Activated B cell treated with CpG ODN at 0.5 μM for 24 hours (primary cell): ENCODE measurements around the gene GBGT1. TPM values are rescaled to one million over a fixed set of nuclear protein-coding genes. Genes with fewer than 3 reads are reported as not detected.
A peak's percentile ranks its signal among the peaks of the same experiment; 100 is the strongest.

Experiments used
- ATAC-seq: fragments of 200-7000 bp; cut with Tn5 transposase; one replicate; pipeline ENCODE4 v1.10.0; 2021; ENCODE audit warnings: low read depth, mild to moderate bottlenecking, moderate library complexity
- CTCF ChIA-PET: fragments of 350-600 bp; sonication (Branson Sonifier 250); formaldehyde crosslinking; loops from one replicate; lab custom pipeline; 2021; ENCODE audit warnings: antibody characterized with exemption; lab: Charles Lee
- POLR2A ChIA-PET: fragments of 350-600 bp; sonication (Branson Sonifier 250); formaldehyde crosslinking; loops from one replicate; lab custom pipeline; 2021; ENCODE audit warnings: antibody characterized with exemption; lab: Charles Lee
- DNase-seq: peaks from one replicate; pipeline ENCODE4 v3.0.0; 2022
- H3K27ac Mint-ChIP-seq: one replicate; pipeline ENCODE4 v1.8.0; 2020; ENCODE audit warnings: mixed read lengths
- H3K27me3 Mint-ChIP-seq: one replicate; pipeline ENCODE4 v1.8.0; 2021; ENCODE audit warnings: mixed read lengths
- H3K36me3 Mint-ChIP-seq: one replicate; pipeline ENCODE4 v1.8.0; 2021; ENCODE audit warnings: low read depth, mixed read lengths
- H3K4me1 Mint-ChIP-seq: one replicate; pipeline ENCODE4 v1.8.0; 2021; ENCODE audit warnings: mixed read lengths
- H3K4me3 Mint-ChIP-seq: one replicate; pipeline ENCODE4 v1.8.0; 2020; ENCODE audit warnings: mild to moderate bottlenecking, mixed read lengths
- H3K9me3 Mint-ChIP-seq: one replicate; pipeline ENCODE4 v1.8.0; 2020; ENCODE audit warnings: mixed read lengths
- CTCF ChIP-seq: fragments of 200-600 bp; IDR thresholded peaks from one replicate; pipeline ENCODE4 v1.8.0; 2022; ENCODE audit warnings: antibody characterized with exemption, mild to moderate bottlenecking
- intact Hi-C: fragments of 100-400 bp; cut with micrococcal nuclease; formaldehyde crosslinking; loops from one replicate; pipeline ENCODE4 v1.15.1; 2024
- total RNA-seq: library from RNA; stranded (reverse); gene quantifications from 2 replicates; pipeline ENCODE4 v1.2.3, GENCODE V29; 2022

Gene GBGT1
- total RNA-seq, 1 donor from 2014 or later, result 49.5 TPM

GRCh38 chr9:133125941-133126696, 37.6 kb downstream of the GBGT1 start:
- DNase-seq (no peak), ATAC-seq (peak; percentile 29)
- Mint-ChIP-seq H3K4me1 (peaks cover 69% of the 10 kb centered on the region), H3K9me3 (no peaks in the 10 kb centered on the region), H3K36me3 (no peaks in the 10 kb centered on the region), H3K27me3 (no peaks in the 10 kb centered on the region), H3K27ac (peak overlapping the region; percentile 83), H3K4me3 (peak overlapping the region; percentile 73)
- intact Hi-C loops, result no loop called here
- CTCF ChIA-PET, result interaction anchor here (1.2 to 2.5 kb wide), 2 partner anchors 19 to 22 kb away, joined by 3 to 12 read pairs; no protein-coding TSS in a partner anchor
- POLR2A ChIA-PET, result interaction anchor here (1.2 to 1.9 kb wide), 4 partner anchors 11 to 23 kb away, joined by 3 to 6 read pairs (median 6); no protein-coding TSS in a partner anchor
- TF ChIP-seq CTCF, result no peak

DNA sequence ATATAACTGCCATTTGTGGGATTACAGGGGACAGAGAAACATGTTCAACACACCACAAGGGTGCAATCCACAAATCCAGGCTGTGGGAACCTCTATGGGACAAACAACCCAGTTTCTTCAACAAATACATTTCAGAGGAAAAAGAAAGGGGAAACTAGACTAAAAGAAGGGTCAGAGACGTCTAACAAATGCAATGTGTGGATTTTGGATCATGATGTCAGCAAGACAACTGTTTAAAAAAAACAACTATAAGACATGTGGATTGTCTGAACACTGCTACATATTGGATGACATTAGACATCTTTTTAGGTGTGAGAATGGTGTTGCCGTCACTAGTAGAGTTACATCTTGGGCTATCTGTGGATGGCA, 38.8 kb downstream of the GBGT1 start:
- ChIA-PET CTCF (interaction anchor here (1.2 to 2.5 kb wide), 2 partner anchors 20 to 23 kb away, joined by 3 to 12 read pairs; no protein-coding TSS in a partner anchor), POLR2A (interaction anchor here (1.8 to 1.9 kb wide), 2 partner anchors 19 to 24 kb away, joined by 6 read pairs; no protein-coding TSS in a partner anchor)
- no peaks in the 10 kb centered on the region for H3K27me3 Mint-ChIP-seq
- intact Hi-C loops, result no loop called here
- no peak overlapping the region for H3K4me3 Mint-ChIP-seq
- H3K27ac Mint-ChIP-seq, result peak overlapping the region; percentile 56
- ATAC-seq (no peak), DNase-seq (no peak)
- peaks cover 68% of the 10 kb centered on the region for H3K4me1 Mint-ChIP-seq
- H3K9me3 Mint-ChIP-seq, result no peaks in the 10 kb centered on the region
- no peaks in the 10 kb centered on the region for H3K36me3 Mint-ChIP-seq
- no peak for TF ChIP-seq CTCF

- Mint-ChIP-seq H3K9me3 (no peaks in the 10 kb centered on the region), H3K4me3 (no peak overlapping the region), H3K27me3 (no peaks in the 10 kb centered on the region), H3K4me1 (peaks cover 71% of the 10 kb centered on the region), H3K27ac (peak overlapping the region; percentile 3), H3K36me3 (no peaks in the 10 kb centered on the region)
- intact Hi-C loops, result no loop called here
- DNase-seq (no peak), ATAC-seq (no peak)
- ChIA-PET POLR2A (interaction anchor here (1.8 to 1.9 kb wide), 2 partner anchors 20 to 25 kb away, joined by 6 read pairs; no protein-coding TSS in a partner anchor), CTCF (interaction anchor here (2.5 to 4.2 kb wide), 2 partner anchors 20 to 21 kb away, joined by 12 to 20 read pairs; no protein-coding TSS in a partner anchor)
- no peak for TF ChIP-seq CTCF
Measured at GRCh38 chr9:133124123-133124906, 39.4 kb downstream of the GBGT1 start.

GRCh38 chr9:133122935-133123611, 40.6 kb downstream of the GBGT1 start:
- Mint-ChIP-seq H3K9me3 (no peaks in the 10 kb centered on the region), H3K27me3 (no peaks in the 10 kb centered on the region), H3K4me1 (peaks cover 75% of the 10 kb centered on the region), H3K36me3 (no peaks in the 10 kb centered on the region), H3K27ac (peak overlapping the region; percentile 35), H3K4me3 (no peak overlapping the region)
- intact Hi-C loops, result no loop called here
- DNase-seq (no peak), ATAC-seq (no peak)
- ChIA-PET POLR2A (interaction anchor here (0.9 to 1.1 kb wide), 2 partner anchors 11 to 26 kb away, joined by 3 to 4 read pairs; no protein-coding TSS in a partner anchor), CTCF (interaction anchor here (1.3 to 4.2 kb wide), 2 partner anchors 21 to 25 kb away, joined by 4 to 20 read pairs; no protein-coding TSS in a partner anchor)
- no peak for TF ChIP-seq CTCF
